HCT116 (cell line): ENCODE results near the gene DCAF4L1. TPM values are rescaled to one million over a fixed set of nuclear protein-coding genes. Genes with fewer than 3 reads are reported as not detected.

Source experiments
- ATAC-seq: fragments of 200-7000 bp; cut with Tn5 transposase; 2 replicates; pipeline ENCODE4 v1.9.1; 2020; ENCODE audit warnings: mild to moderate bottlenecking, moderate library complexity
- BruUV-seq: library from RNA; stranded (reverse); fragments of 400-500 nt; replicated peaks from 2 replicates; lab custom pipeline; 2021; lab: Mats Ljungman, UMichigan
- CTCF ChIA-PET: fragments of 300-600 bp; sonication (Branson Sonifier 250); formaldehyde crosslinking; loops from one replicate; lab custom pipeline; 2021; ENCODE audit warnings: antibody characterized with exemption; lab: Charles Lee
- POLR2A ChIA-PET: fragments of 300-600, 350-600 bp; sonication (Branson Sonifier 250); formaldehyde crosslinking; loops from one replicate; lab custom pipeline; 2021; ENCODE audit warnings: antibody characterized with exemption; lab: Charles Lee
- RAD21 ChIA-PET, 2 experiments: fragments of 300-600 bp; sonication (Branson Sonifier 250); formaldehyde crosslinking; loops; one replicate each; lab custom pipeline; 2023; ENCODE audit warnings: low total read pairs in 2 of 2; ENCODE audit not compliant: uncharacterized antibody in 2 of 2, unreplicated experiment in 2 of 2, low non-redundant PET in 1 of 2; lab: Charles Lee
- DNase-seq: peaks from one replicate; pipeline ENCODE4 v3.0.0-alpha.2; 2010; ENCODE audit warnings: low read depth, low spot score
- H2AFZ ChIP-seq: fragments of 200-600 bp; shearing (Covaris generic), sonication (generic); 2 replicates; pipeline ENCODE4 v1.6.1; 2017; ENCODE audit warnings: low read depth, mixed run types, mixed read lengths, antibody characterized with exemption, low read length; ENCODE audit not compliant: poor library complexity, severe bottlenecking
- H3K27ac ChIP-seq: 2 replicates; pipeline ENCODE4 v1.5.1; 2012; ENCODE audit warnings: low read depth, low read length
- H3K27me3 ChIP-seq: fragments of 200-600 bp; sonication (generic); 2 replicates; pipeline ENCODE4 v1.6.1; 2016; ENCODE audit warnings: mixed run types, low read length, mixed read lengths; ENCODE audit not compliant: insufficient read depth
- H3K36me3 ChIP-seq, 2 experiments: fragments of 200-500 bp in 1 of 2; fragments of 200-600 bp in 1 of 2; sonication (Bioruptor generic) in 1 of 2; sonication (generic) in 1 of 2; 2 replicates each; pipeline versions ENCODE4 v1.5.1 to v1.6.1; 2014 to 2016; ENCODE audit warnings: low read length in 2 of 2, inconsistent platforms in 1 of 2, mixed read lengths in 1 of 2, mixed run types in 1 of 2; ENCODE audit not compliant: insufficient read depth in 2 of 2, control insufficient read depth in 1 of 2
- H3K4me1 ChIP-seq, 2 experiments: fragments of 200-600 bp in 1 of 2; sonication (generic) in 1 of 2; 2 replicates each; pipeline versions ENCODE4 v1.5.1 to v1.6.1; 2012 to 2017; ENCODE audit warnings: low read length in 2 of 2, inconsistent platforms in 1 of 2, mild to moderate bottlenecking in 1 of 2, mixed read lengths in 1 of 2, mixed run types in 1 of 2, moderate library complexity in 1 of 2; ENCODE audit not compliant: insufficient read depth in 2 of 2, control insufficient read depth in 1 of 2
- H3K4me2 ChIP-seq: fragments of 200-600 bp; sonication (generic); 2 replicates; pipeline ENCODE4 v1.6.1; 2017; ENCODE audit warnings: mixed run types, low read length, mixed read lengths
- H3K4me3 ChIP-seq, 2 experiments: fragments of 200-600 bp in 1 of 2; sonication (generic) in 1 of 2; replicated peaks in 1 of 2; 2 replicates each; pipeline ENCODE4 v1.5.1; 2011 to 2016; ENCODE audit warnings: low read length in 2 of 2, control low read depth in 1 of 2, low read depth in 1 of 2, mild to moderate bottlenecking in 1 of 2, mixed read lengths in 1 of 2, mixed run types in 1 of 2
- H3K79me2 ChIP-seq: fragments of 200-600 bp; sonication (generic); 2 replicates; pipeline ENCODE4 v1.6.1; 2017; ENCODE audit warnings: mild to moderate bottlenecking, mixed run types, low read length, moderate library complexity, mixed read lengths; ENCODE audit not compliant: insufficient read depth
- H3K9ac ChIP-seq: fragments of 200-600 bp; sonication (generic); 2 replicates; pipeline ENCODE4 v1.6.1; 2016; ENCODE audit warnings: low read length, mixed read lengths
- H3K9me2 ChIP-seq: fragments of 200-600 bp; sonication (generic), shearing (Covaris generic); 2 replicates; pipeline ENCODE4 v1.6.1; 2017; ENCODE audit warnings: mixed run types, mild to moderate bottlenecking, moderate library complexity; ENCODE audit not compliant: insufficient read depth
- H3K9me3 ChIP-seq, 2 experiments: fragments of 200-500 bp in 1 of 2; fragments of 200-600 bp in 1 of 2; sonication (Bioruptor generic) in 1 of 2; sonication (generic) in 1 of 2; 2 replicates each; pipeline ENCODE4 v1.6.1; 2014 to 2017; ENCODE audit warnings: low read length in 2 of 2, mixed read lengths in 2 of 2, inconsistent platforms in 1 of 2, low read depth in 1 of 2, mild to moderate bottlenecking in 1 of 2, mixed run types in 1 of 2, moderate library complexity in 1 of 2; ENCODE audit not compliant: control insufficient read depth in 1 of 2, insufficient read depth in 1 of 2
- H4K20me1 ChIP-seq: fragments of 200-600 bp; sonication (generic), shearing (Covaris generic); 2 replicates; pipeline ENCODE4 v1.6.1; 2017; ENCODE audit warnings: mixed run types, mild to moderate bottlenecking, moderate library complexity; ENCODE audit not compliant: insufficient read depth
- EZH2 ChIP-seq: fragments of 200-600 bp; sonication (generic); IDR thresholded peaks from 2 replicates; pipeline ENCODE4 v1.6.1; 2017; ENCODE audit warnings: antibody characterized with exemption, mixed run types
- FOSL1 ChIP-seq: IDR thresholded peaks from 2 replicates; pipeline ENCODE4 v1.6.1; 2012; ENCODE audit warnings: low read depth
- POLR2A ChIP-seq: IDR thresholded peaks from 2 replicates; pipeline ENCODE4 v1.7.0; 2011; ENCODE audit warnings: borderline replicate concordance; ENCODE audit not compliant: insufficient read depth, insufficient read length; ENCODE audit errors: extremely low read depth
- SIN3A ChIP-seq: IDR thresholded peaks from 2 replicates; pipeline ENCODE4 v1.6.1; 2012; ENCODE audit warnings: low read depth
- SRF ChIP-seq: IDR thresholded peaks from 2 replicates; pipeline ENCODE4 v1.6.1; 2012; ENCODE audit warnings: low read depth
- TCF7L2 ChIP-seq: IDR thresholded peaks from 2 replicates; pipeline ENCODE4 v1.7.0; 2011; ENCODE audit warnings: borderline replicate concordance, inconsistent platforms; ENCODE audit not compliant: insufficient read depth, insufficient read length; ENCODE audit errors: extremely low read depth
- YY1 ChIP-seq: IDR thresholded peaks from 2 replicates; pipeline ENCODE4 v1.6.1; 2011; ENCODE audit warnings: low read length, low read depth, moderate library complexity, mild to moderate bottlenecking; ENCODE audit not compliant: insufficient replicate concordance; ENCODE audit errors: extremely low read depth
- ZFX ChIP-seq: fragments of 450-650 bp; IDR thresholded peaks from 2 replicates; pipeline ENCODE4 v1.6.1; 2017
- ZNF274 ChIP-seq: fragments of 200-500 bp; sonication (Bioruptor generic); IDR thresholded peaks from 2 replicates; pipeline ENCODE4 v1.6.1; 2014; ENCODE audit warnings: mild to moderate bottlenecking, low read depth, low read length, inconsistent platforms
- intact Hi-C: fragments of 100-400 bp; cut with micrococcal nuclease; formaldehyde crosslinking; loops from 2 replicates; pipeline ENCODE4 v1.10.0; 2022
- total RNA-seq: library from RNA; stranded (reverse); gene quantifications from one replicate; pipeline ENCODE4 v1.2.1, GENCODE V29; 2021; ENCODE audit not compliant: unreplicated experiment
- TF ChIP-seq, protein P1 (sequence below): IDR thresholded peaks from 2 replicates; pipeline ENCODE4 v1.6.1; 2012; ENCODE audit warnings: low read depth
- TF ChIP-seq, protein P2 (sequence below): IDR thresholded peaks from 2 replicates; pipeline ENCODE4 v1.6.1; 2011; ENCODE audit warnings: mild to moderate bottlenecking, low read length, moderate library complexity; ENCODE audit not compliant: insufficient replicate concordance; ENCODE audit errors: extremely low read depth
- TF ChIP-seq, protein P3 (sequence below): IDR thresholded peaks from 2 replicates; pipeline ENCODE4 v1.6.1; 2012
- TF ChIP-seq, protein P4 (sequence below), 3 experiments: fragments of 200-600 bp in 1 of 3; sonication (generic) in 1 of 3; IDR thresholded peaks in 2 of 3; conservative IDR thresholded peaks in 1 of 3; 2 replicates each; pipeline ENCODE4 v1.5.1; 2012 to 2017; ENCODE audit warnings: low read depth in 2 of 3, low read length in 2 of 3, antibody characterized with exemption in 1 of 3, borderline replicate concordance in 1 of 3, control low read depth in 1 of 3, mild to moderate bottlenecking in 1 of 3, mixed read lengths in 1 of 3, mixed run types in 1 of 3, moderate library complexity in 1 of 3; ENCODE audit not compliant: insufficient read depth in 1 of 3

Gene DCAF4L1
- total RNA-seq, 1 experiment from 2014 or later: 0.39 TPM

DNA sequence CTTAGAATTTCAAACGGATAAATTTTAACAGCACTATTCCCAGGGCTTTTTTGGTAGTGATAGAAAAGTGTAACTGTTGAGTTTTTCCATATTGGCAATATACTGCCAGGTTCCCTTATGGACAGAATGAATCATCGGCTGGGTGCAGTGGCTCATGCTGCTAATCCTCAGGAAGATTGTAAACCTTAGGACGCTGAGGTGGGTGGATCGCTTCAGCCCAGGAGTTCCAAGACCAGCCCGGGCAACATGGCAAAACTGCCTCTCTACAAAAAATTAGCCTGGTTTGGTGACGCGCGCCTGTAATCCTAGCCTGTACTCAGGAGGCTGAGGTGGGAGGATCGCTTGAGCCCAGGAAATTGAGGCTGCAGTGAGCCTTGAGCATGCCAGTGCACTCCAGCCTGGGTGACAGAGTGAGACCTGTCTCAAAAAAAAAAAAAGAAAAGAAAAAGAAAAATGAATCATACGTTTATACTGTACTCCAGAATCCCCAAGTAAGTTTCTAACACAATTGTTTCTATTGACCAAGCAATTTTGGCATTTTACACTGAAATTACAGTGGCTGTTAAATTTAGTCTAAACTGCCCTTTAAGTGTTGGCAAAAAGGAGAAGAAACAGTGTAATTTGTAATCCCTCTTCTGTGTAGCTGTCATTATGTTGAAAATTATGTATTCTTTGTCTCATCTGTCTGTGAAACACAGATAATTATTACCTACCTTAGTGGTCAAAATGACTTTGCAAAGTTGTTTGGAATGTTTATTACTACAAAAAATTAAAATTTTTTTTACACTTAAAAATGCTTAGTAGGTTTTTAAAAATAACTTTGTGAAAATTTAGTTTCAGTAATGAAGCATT lies 10.6 kb downstream of the DCAF4L1 start:
- ChIA-PET CTCF (interaction anchor here (1.5 kb wide), 1 partner anchor 288 kb away, joined by 3 read pairs; no protein-coding TSS in a partner anchor), POLR2A (no interaction called here), RAD21 (no interaction called here)
- H3K9me3 ChIP-seq: no peaks in the 10 kb centered on the region
- no peaks in the 10 kb centered on the region for H3K27me3 ChIP-seq
- H2AFZ ChIP-seq: no peak overlapping the region
- H3K9ac ChIP-seq: no peak overlapping the region
- DNase-seq (no peak), ATAC-seq (no peak)
- peak overlapping the region; percentile 11 to 99 for H3K4me3 ChIP-seq
- peak overlapping the region; percentile 95 for H3K4me2 ChIP-seq
- H3K27ac ChIP-seq: no peak overlapping the region
- peaks cover 36% of the 10 kb centered on the region for H3K79me2 ChIP-seq
- peaks cover 2% of the 10 kb centered on the region; the same call in 1 of the 2 replicates for H4K20me1 ChIP-seq
- H3K4me1 ChIP-seq: peaks cover 0 to 13% of the 10 kb centered on the region in 2 experiments; a peak in 2 of 4 replicates
- no TSS peak for BruUV-seq
- H3K9me2 ChIP-seq: no peaks in the 10 kb centered on the region
- no peaks in the 10 kb centered on the region for H3K36me3 ChIP-seq
- TF ChIP-seq FOSL1 (no peak), YY1 (no peak), POLR2A (no peak), ZNF274 (no peak), SRF (no peak), ZFX (no peak), SIN3A (no peak), TCF7L2 (no peak), EZH2 (no peak)
- TF ChIP-seq, protein P1, sequence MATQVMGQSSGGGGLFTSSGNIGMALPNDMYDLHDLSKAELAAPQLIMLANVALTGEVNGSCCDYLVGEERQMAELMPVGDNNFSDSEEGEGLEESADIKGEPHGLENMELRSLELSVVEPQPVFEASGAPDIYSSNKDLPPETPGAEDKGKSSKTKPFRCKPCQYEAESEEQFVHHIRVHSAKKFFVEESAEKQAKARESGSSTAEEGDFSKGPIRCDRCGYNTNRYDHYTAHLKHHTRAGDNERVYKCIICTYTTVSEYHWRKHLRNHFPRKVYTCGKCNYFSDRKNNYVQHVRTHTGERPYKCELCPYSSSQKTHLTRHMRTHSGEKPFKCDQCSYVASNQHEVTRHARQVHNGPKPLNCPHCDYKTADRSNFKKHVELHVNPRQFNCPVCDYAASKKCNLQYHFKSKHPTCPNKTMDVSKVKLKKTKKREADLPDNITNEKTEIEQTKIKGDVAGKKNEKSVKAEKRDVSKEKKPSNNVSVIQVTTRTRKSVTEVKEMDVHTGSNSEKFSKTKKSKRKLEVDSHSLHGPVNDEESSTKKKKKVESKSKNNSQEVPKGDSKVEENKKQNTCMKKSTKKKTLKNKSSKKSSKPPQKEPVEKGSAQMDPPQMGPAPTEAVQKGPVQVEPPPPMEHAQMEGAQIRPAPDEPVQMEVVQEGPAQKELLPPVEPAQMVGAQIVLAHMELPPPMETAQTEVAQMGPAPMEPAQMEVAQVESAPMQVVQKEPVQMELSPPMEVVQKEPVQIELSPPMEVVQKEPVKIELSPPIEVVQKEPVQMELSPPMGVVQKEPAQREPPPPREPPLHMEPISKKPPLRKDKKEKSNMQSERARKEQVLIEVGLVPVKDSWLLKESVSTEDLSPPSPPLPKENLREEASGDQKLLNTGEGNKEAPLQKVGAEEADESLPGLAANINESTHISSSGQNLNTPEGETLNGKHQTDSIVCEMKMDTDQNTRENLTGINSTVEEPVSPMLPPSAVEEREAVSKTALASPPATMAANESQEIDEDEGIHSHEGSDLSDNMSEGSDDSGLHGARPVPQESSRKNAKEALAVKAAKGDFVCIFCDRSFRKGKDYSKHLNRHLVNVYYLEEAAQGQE: no peak
- TF ChIP-seq, protein P2, sequence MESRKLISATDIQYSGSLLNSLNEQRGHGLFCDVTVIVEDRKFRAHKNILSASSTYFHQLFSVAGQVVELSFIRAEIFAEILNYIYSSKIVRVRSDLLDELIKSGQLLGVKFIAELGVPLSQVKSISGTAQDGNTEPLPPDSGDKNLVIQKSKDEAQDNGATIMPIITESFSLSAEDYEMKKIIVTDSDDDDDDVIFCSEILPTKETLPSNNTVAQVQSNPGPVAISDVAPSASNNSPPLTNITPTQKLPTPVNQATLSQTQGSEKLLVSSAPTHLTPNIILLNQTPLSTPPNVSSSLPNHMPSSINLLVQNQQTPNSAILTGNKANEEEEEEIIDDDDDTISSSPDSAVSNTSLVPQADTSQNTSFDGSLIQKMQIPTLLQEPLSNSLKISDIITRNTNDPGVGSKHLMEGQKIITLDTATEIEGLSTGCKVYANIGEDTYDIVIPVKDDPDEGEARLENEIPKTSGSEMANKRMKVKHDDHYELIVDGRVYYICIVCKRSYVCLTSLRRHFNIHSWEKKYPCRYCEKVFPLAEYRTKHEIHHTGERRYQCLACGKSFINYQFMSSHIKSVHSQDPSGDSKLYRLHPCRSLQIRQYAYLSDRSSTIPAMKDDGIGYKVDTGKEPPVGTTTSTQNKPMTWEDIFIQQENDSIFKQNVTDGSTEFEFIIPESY: no peak
- TF ChIP-seq, protein P3, sequence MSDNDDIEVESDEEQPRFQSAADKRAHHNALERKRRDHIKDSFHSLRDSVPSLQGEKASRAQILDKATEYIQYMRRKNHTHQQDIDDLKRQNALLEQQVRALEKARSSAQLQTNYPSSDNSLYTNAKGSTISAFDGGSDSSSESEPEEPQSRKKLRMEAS: no peak
- TF ChIP-seq, protein P4, sequence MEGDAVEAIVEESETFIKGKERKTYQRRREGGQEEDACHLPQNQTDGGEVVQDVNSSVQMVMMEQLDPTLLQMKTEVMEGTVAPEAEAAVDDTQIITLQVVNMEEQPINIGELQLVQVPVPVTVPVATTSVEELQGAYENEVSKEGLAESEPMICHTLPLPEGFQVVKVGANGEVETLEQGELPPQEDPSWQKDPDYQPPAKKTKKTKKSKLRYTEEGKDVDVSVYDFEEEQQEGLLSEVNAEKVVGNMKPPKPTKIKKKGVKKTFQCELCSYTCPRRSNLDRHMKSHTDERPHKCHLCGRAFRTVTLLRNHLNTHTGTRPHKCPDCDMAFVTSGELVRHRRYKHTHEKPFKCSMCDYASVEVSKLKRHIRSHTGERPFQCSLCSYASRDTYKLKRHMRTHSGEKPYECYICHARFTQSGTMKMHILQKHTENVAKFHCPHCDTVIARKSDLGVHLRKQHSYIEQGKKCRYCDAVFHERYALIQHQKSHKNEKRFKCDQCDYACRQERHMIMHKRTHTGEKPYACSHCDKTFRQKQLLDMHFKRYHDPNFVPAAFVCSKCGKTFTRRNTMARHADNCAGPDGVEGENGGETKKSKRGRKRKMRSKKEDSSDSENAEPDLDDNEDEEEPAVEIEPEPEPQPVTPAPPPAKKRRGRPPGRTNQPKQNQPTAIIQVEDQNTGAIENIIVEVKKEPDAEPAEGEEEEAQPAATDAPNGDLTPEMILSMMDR (IDR thresholded peaks at IDR 0.05 in 2 of 3, conservative IDR thresholded peaks at IDR 0.05 in 1 of 3; ENCODE audit: borderline replicate concordance in 1 of 3, insufficient read depth in 1 of 3, low read depth in 2 of 3, low read length in 2 of 3): no peak
- intact Hi-C loops: loop anchor here (5.0 kb wide), 1 partner anchor 290 kb away; no protein-coding TSS in a partner anchor
